Keratinocyte (primary cell): ENCODE measurements around the gene SNRNP27.

Experiments used
- EZH2 ChIP-seq: IDR thresholded peaks from one replicate; pipeline ENCODE4 v1.6.1; 2012; ENCODE audit warnings: inconsistent platforms, mild to moderate bottlenecking, low read length, moderate library complexity
- TF ChIP-seq, protein P1 (sequence below), 3 experiments: IDR thresholded peaks in 1 of 3; conservative IDR thresholded peaks in 1 of 3; optimal IDR thresholded peaks in 1 of 3; 2 replicates in 2 of 3; 3 replicates in 1 of 3; pipeline versions ENCODE3 to v1.5.1; 2011; ENCODE audit warnings: low read length in 3 of 3, mild to moderate bottlenecking in 3 of 3, moderate library complexity in 2 of 3, control low read depth in 1 of 3, inconsistent platforms in 1 of 3; ENCODE audit not compliant: insufficient read depth in 2 of 3; ENCODE audit errors: extremely low read depth in 1 of 3

DNA sequence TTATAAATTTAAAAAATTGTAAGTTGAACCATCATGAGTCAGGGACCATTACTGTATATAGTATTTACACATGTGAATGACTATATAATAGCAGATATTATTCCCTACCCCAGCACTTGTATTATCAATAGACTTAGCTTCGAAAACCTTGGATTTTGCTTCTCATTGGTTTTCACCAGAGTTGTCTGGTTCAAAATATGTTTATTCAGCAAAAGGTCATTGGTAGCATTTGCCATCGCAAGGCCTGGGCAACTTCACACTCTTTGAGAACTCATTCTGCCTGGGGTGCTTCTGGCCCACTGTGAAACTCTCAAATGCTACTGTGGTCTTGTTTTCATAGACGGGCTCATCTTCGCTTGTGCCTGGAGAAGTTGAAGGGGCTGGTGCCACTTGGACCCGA is 41.3 kb downstream of the SNRNP27 start:
- TF ChIP-seq EZH2: no peak
- TF ChIP-seq, protein P1, sequence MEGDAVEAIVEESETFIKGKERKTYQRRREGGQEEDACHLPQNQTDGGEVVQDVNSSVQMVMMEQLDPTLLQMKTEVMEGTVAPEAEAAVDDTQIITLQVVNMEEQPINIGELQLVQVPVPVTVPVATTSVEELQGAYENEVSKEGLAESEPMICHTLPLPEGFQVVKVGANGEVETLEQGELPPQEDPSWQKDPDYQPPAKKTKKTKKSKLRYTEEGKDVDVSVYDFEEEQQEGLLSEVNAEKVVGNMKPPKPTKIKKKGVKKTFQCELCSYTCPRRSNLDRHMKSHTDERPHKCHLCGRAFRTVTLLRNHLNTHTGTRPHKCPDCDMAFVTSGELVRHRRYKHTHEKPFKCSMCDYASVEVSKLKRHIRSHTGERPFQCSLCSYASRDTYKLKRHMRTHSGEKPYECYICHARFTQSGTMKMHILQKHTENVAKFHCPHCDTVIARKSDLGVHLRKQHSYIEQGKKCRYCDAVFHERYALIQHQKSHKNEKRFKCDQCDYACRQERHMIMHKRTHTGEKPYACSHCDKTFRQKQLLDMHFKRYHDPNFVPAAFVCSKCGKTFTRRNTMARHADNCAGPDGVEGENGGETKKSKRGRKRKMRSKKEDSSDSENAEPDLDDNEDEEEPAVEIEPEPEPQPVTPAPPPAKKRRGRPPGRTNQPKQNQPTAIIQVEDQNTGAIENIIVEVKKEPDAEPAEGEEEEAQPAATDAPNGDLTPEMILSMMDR (optimal IDR thresholded peaks at IDR 0.05 in 1 of 3, IDR thresholded peaks at IDR 0.05 in 1 of 3, conservative IDR thresholded peaks at IDR 0.05 in 1 of 3; ENCODE audit: extremely low read depth in 1 of 3, insufficient read depth in 2 of 3, low read length in 3 of 3): no peak
